RWPE1 (cell line): ENCODE measurements around the gene ELK3.

Source experiments
- CTCF ChIA-PET: fragments of 350-600 bp; sonication (Branson Sonifier 250); formaldehyde crosslinking; extraction: SDS; loops from one replicate; lab custom pipeline; 2021; lab: Yijun Ruan, JAX
- POLR2A ChIA-PET: fragments of 400-600 bp; formaldehyde crosslinking; extraction: SDS; loops from one replicate; lab custom pipeline; 2020; ENCODE audit warnings: antibody characterized with exemption; ENCODE audit not compliant: low non-redundant PET; lab: Yijun Ruan, JAX
- DNase-seq: peaks from one replicate; pipeline ENCODE4 v3.0.0; 2012; ENCODE audit warnings: low spot score
- H3K27ac ChIP-seq: fragments of 450-650 bp; 2 replicates; pipeline ENCODE4 v1.5.1; 2017
- CTCF ChIP-seq: fragments of 450-650 bp; conservative IDR thresholded peaks from 2 replicates; pipeline ENCODE4 v1.5.1; 2017; ENCODE audit warnings: low read depth, mild to moderate bottlenecking

The ELK3 gene

GRCh38 chr12:96256672-96257361, 62.6 kb downstream of the ELK3 start:
- peak overlapping the region; percentile 40 for H3K27ac ChIP-seq
- no peak for DNase-seq
- TF ChIP-seq CTCF, result no peak
- POLR2A ChIA-PET, result no interaction called here
- CTCF ChIA-PET, result interaction anchor here (0.6 kb wide), 1 partner anchor 209 kb away, joined by 3 read pairs; no protein-coding TSS in a partner anchor

- H3K27ac ChIP-seq, result no peak overlapping the region
- ChIA-PET POLR2A (no interaction called here), CTCF (interaction anchor here (0.6 kb wide), 1 partner anchor 208 kb away, joined by 3 read pairs; no protein-coding TSS in a partner anchor)
- no peak for TF ChIP-seq CTCF
- no peak for DNase-seq
Measured at GRCh38 chr12:96257550-96258103, 63.5 kb downstream of the ELK3 start.

GRCh38 chr12:96258104-96258961, 64.2 kb downstream of the ELK3 start:
- no peak for DNase-seq
- POLR2A ChIA-PET, result interaction anchor here (0.6 kb wide), 1 partner anchor 202 kb away, joined by 3 read pairs; no protein-coding TSS in a partner anchor
- no peak for TF ChIP-seq CTCF
- CTCF ChIA-PET, result interaction anchor here (0.6 kb wide), 1 partner anchor 91 kb away, joined by 4 read pairs; no protein-coding TSS in a partner anchor
- H3K27ac ChIP-seq, result peak overlapping the region; percentile 54

GRCh38 chr12:96260231-96260630, 66.1 kb downstream of the ELK3 start:
- no peak overlapping the region for H3K27ac ChIP-seq
- no peak for DNase-seq
- ChIA-PET CTCF (no interaction called here), POLR2A (no interaction called here)
- TF ChIP-seq CTCF, result no peak

GRCh38 chr12:96260644-96261043, 66.5 kb downstream of the ELK3 start:
- CTCF ChIA-PET, result no interaction called here

More at GRCh38 chr12:96260644-96261043, 66.5 kb downstream of the ELK3 start:
- no peak for TF ChIP-seq CTCF
- no peak for DNase-seq
- no peak overlapping the region for H3K27ac ChIP-seq
- POLR2A ChIA-PET, result no interaction called here
